Loucy (cell line): ENCODE results near the gene HOXC5.

Experiments
- H2AFZ ChIP-seq: fragments of 200-600 bp; sonication (generic); 2 replicates; pipeline ENCODE4 v1.6.0; 2016; ENCODE audit warnings: antibody characterized with exemption, mild to moderate bottlenecking, low read length, moderate library complexity
- H3F3A ChIP-seq: fragments of 200-600 bp; 2 replicates; pipeline ENCODE4 v1.6.0; 2016; ENCODE audit warnings: antibody characterized with exemption, low read depth, mild to moderate bottlenecking
- H3K27me3 ChIP-seq: fragments of 200-600 bp; sonication (generic); 2 replicates; pipeline ENCODE4 v1.6.1; 2014; ENCODE audit warnings: low read length, mild to moderate bottlenecking; ENCODE audit not compliant: insufficient read depth, poor library complexity, severe bottlenecking
- H3K36me3 ChIP-seq: fragments of 200-600 bp; sonication (generic); 2 replicates; pipeline ENCODE4 v1.6.1; 2016; ENCODE audit warnings: low read length; ENCODE audit not compliant: insufficient read depth
- H3K4me1 ChIP-seq: fragments of 200-600 bp; sonication (generic); 2 replicates; pipeline ENCODE4 v1.5.1; 2014; ENCODE audit warnings: low read length, mild to moderate bottlenecking; ENCODE audit not compliant: insufficient read depth, poor library complexity, severe bottlenecking
- H3K4me2 ChIP-seq: fragments of 200-600 bp; sonication (generic); 2 replicates; pipeline ENCODE4 v1.6.0; 2014; ENCODE audit warnings: antibody characterized with exemption, low read length, low read depth, mild to moderate bottlenecking; ENCODE audit not compliant: poor library complexity, severe bottlenecking
- H3K4me3 ChIP-seq: fragments of 200-600 bp; sonication (generic); 2 replicates; pipeline ENCODE4 v1.5.1; 2014; ENCODE audit warnings: low read length, mild to moderate bottlenecking, mixed read lengths; ENCODE audit not compliant: poor library complexity, severe bottlenecking
- H3K79me2 ChIP-seq: fragments of 200-600 bp; sonication (generic); 2 replicates; pipeline ENCODE4 v1.6.1; 2014; ENCODE audit warnings: low read length; ENCODE audit not compliant: insufficient read depth
- H3K9ac ChIP-seq: fragments of 200-600 bp; sonication (generic); 2 replicates; pipeline ENCODE4 v1.6.0; 2014; ENCODE audit warnings: mild to moderate bottlenecking, low read depth, low read length, moderate library complexity; ENCODE audit not compliant: poor library complexity, severe bottlenecking
- H3K9me2 ChIP-seq: fragments of 200-600 bp; sonication (generic); replicated peaks from 2 replicates; pipeline ENCODE4 v1.6.1; 2016; ENCODE audit warnings: low read depth, low read length, mixed read lengths
- H3K9me3 ChIP-seq: fragments of 200-600 bp; sonication (generic); 2 replicates; pipeline ENCODE4 v1.6.1; 2014; ENCODE audit warnings: mild to moderate bottlenecking, antibody characterized with exemption, low read length, low read depth; ENCODE audit not compliant: insufficient read depth
- H4K20me1 ChIP-seq: fragments of 200-600 bp; sonication (generic); 2 replicates; pipeline ENCODE4 v1.6.0; 2014; ENCODE audit warnings: antibody characterized with exemption, low read length, mild to moderate bottlenecking; ENCODE audit not compliant: insufficient read depth, poor library complexity, severe bottlenecking
- CTCF ChIP-seq: fragments of 200-600 bp; sonication (generic); conservative IDR thresholded peaks from 2 replicates; pipeline ENCODE4 v1.5.1; 2014; ENCODE audit warnings: mild to moderate bottlenecking, antibody characterized with exemption, low read length
- EZH2phosphoT487 ChIP-seq: fragments of 200-600 bp; IDR thresholded peaks from 2 replicates; pipeline ENCODE4 v1.6.1; 2018; ENCODE audit warnings: antibody characterized with exemption, mild to moderate bottlenecking, moderate library complexity, borderline replicate concordance

The HOXC5 gene

GRCh38 chr12:54060975-54061778, 28.3 kb downstream of the HOXC5 start:
- TF ChIP-seq CTCF (no peak), EZH2phosphoT487 (no peak)
- H3K9ac ChIP-seq = no peak overlapping the region
- H3F3A ChIP-seq = no peaks in the 10 kb centered on the region
- no peak overlapping the region for H3K4me2 ChIP-seq
- H3K4me1 ChIP-seq = no peaks in the 10 kb centered on the region
- H3K9me2 ChIP-seq = no peaks in the 10 kb centered on the region
- no peaks in the 10 kb centered on the region for H3K27me3 ChIP-seq
- H3K79me2 ChIP-seq = no peaks in the 10 kb centered on the region
- H2AFZ ChIP-seq = no peak overlapping the region
- H3K9me3 ChIP-seq = no peaks in the 10 kb centered on the region
- peaks cover 19% of the 10 kb centered on the region; the same call in 1 of the 2 replicates for H3K36me3 ChIP-seq
- H3K4me3 ChIP-seq = no peak overlapping the region
- no peaks in the 10 kb centered on the region for H4K20me1 ChIP-seq

- no peaks in the 10 kb centered on the region for H3K36me3 ChIP-seq
- H3K79me2 ChIP-seq = no peaks in the 10 kb centered on the region
- H3K4me2 ChIP-seq = no peak overlapping the region
- no peak overlapping the region for H3K4me3 ChIP-seq
- H3K9me3 ChIP-seq = no peaks in the 10 kb centered on the region
- no peaks in the 10 kb centered on the region for H3K27me3 ChIP-seq
- no peak for TF ChIP-seq EZH2phosphoT487
- TF ChIP-seq CTCF = no peak
- no peaks in the 10 kb centered on the region for H3F3A ChIP-seq
- H3K9me2 ChIP-seq = no peaks in the 10 kb centered on the region
- H2AFZ ChIP-seq = no peak overlapping the region
- H3K9ac ChIP-seq = no peak overlapping the region
- no peaks in the 10 kb centered on the region for H3K4me1 ChIP-seq
- no peaks in the 10 kb centered on the region for H4K20me1 ChIP-seq
Measured at GRCh38 chr12:54065677-54066076, 32.8 kb downstream of the HOXC5 start.

GRCh38 chr12:54066408-54066807, 33.6 kb downstream of the HOXC5 start:
- Histone ChIP-seq H3K9me2 (no peaks in the 10 kb centered on the region), H3K79me2 (no peaks in the 10 kb centered on the region), H3K9ac (no peak overlapping the region), H3K9me3 (no peaks in the 10 kb centered on the region), H3K27me3 (no peaks in the 10 kb centered on the region), H3K4me2 (no peak overlapping the region), H3F3A (no peaks in the 10 kb centered on the region), H2AFZ (no peak overlapping the region), H3K4me3 (no peak overlapping the region), H3K36me3 (no peaks in the 10 kb centered on the region), H4K20me1 (no peaks in the 10 kb centered on the region), H3K4me1 (no peaks in the 10 kb centered on the region)
- TF ChIP-seq CTCF (no peak), EZH2phosphoT487 (no peak)
